ENCODE results near the gene GARIN5A.

The GARIN5A gene

DNA sequence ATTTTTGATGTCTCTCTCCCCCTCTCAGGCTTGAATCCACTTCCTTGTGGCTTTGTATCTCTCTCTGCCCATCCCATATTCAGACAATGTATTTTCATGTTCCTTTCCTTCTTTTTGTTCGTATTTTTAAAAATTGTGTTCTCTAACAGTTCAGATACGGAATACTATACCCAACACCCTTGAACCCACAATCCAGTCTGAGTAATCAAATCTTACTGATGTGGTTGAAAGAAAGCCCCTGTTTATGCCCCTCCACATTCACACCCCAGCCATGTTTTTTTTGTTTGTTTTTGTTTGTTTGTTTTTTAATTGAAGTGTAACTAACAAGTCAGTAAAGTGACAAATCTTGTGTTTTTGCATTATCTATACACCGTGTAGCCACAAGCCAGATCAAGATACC is 56.5 kb downstream of the GARIN5A start:
- no peak overlapping the region for H3K4me3 ChIP-seq (ENCODE audit: control insufficient read depth in 1 of 7, extremely low read depth in 1 of 7, insufficient read depth in 4 of 7, low read depth in 2 of 7, low read length in 6 of 7)
- H3K36me3 ChIP-seq (ENCODE audit: control insufficient read depth in 4 of 4, insufficient read depth in 4 of 4, low read length in 3 of 4): peaks cover 0 to 6% (median 0%) of the 10 kb centered on the region in 4 experiments
- H3K27me3 ChIP-seq (replicated peaks in 2 of 5; ENCODE audit: control insufficient read depth in 4 of 5, insufficient read depth in 5 of 5, low read length in 4 of 5): peaks cover 0 to 26% (median 8%) of the 10 kb centered on the region in 5 experiments
- 0% methylated on average over 1 of the region's 3 CpGs for WGBS (ENCODE audit: insufficient coverage)
- H3K27ac ChIP-seq (ENCODE audit: insufficient read depth in 1 of 2, low read depth in 1 of 2, low read length in 2 of 2, poor library complexity in 1 of 2, severe bottlenecking in 2 of 2): no peak overlapping the region
- DNase-seq: no peak
- POLR2A ChIA-PET: no interaction called here
- H3K4me1 ChIP-seq (ENCODE audit: control extremely low read depth in 1 of 4, control insufficient read depth in 4 of 4, insufficient read depth in 4 of 4, low read length in 3 of 4): peaks cover 0 to 38% (median 29%) of the 10 kb centered on the region in 4 experiments
- CTCF ChIA-PET: interaction anchor here (1.3 kb wide), 1 partner anchor 49 kb away, joined by 3 read pairs; no protein-coding TSS in a partner anchor
- H3K9me3 ChIP-seq (ENCODE audit: control extremely low read depth in 1 of 5, control insufficient read depth in 4 of 5, insufficient read depth in 2 of 5, low read depth in 1 of 5, low read length in 4 of 5): no peaks in the 10 kb centered on the region

DNA sequence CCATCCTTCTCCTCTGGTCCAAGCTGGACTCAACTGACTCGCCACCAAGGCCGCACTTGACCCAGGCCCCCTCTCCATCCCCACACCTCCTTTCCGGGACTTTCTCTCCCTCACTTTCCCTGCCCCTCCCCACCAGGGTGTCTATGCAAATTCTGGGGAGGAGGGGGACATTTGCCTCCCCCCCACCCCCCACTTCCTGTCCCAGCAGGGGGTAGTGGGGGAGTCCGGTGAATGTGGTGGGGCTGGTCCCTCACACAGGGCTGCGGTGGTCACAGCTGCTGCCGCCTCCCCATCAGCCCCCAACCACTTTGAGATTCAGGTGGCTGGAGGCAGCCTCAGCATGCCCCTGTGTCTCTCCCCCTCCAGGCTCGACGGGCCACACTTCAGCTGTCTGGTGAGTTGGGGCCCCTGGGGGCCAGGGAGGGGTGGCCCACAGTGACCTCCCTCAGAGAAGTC is 57.0 kb downstream of the GARIN5A start:
- Histone ChIP-seq H3K9me3 (ENCODE audit: control extremely low read depth in 1 of 5, control insufficient read depth in 4 of 5, insufficient read depth in 2 of 5, low read depth in 1 of 5, low read length in 4 of 5) (no peaks in the 10 kb centered on the region), H3K27me3 (replicated peaks in 2 of 5; ENCODE audit: control insufficient read depth in 4 of 5, insufficient read depth in 5 of 5, low read length in 4 of 5) (peaks cover 0 to 26% (median 8%) of the 10 kb centered on the region in 5 experiments), H3K4me3 (ENCODE audit: control insufficient read depth in 1 of 7, extremely low read depth in 1 of 7, insufficient read depth in 4 of 7, low read depth in 2 of 7, low read length in 6 of 7) (peak overlapping the region in 1 of 7 experiments; percentile 22), H3K4me1 (ENCODE audit: control extremely low read depth in 1 of 4, control insufficient read depth in 4 of 4, insufficient read depth in 4 of 4, low read length in 3 of 4) (peaks cover 0 to 43% (median 33%) of the 10 kb centered on the region in 4 experiments), H3K27ac (ENCODE audit: insufficient read depth in 1 of 2, low read depth in 1 of 2, low read length in 2 of 2, poor library complexity in 1 of 2, severe bottlenecking in 2 of 2) (no peak overlapping the region), H3K36me3 (ENCODE audit: control insufficient read depth in 4 of 4, insufficient read depth in 4 of 4, low read length in 3 of 4) (peaks cover 0 to 8% (median 0%) of the 10 kb centered on the region in 4 experiments)
- WGBS (ENCODE audit: insufficient coverage): 26% methylated on average over 4 of the region's 8 CpGs
- ChIA-PET CTCF (interaction anchor here (1.3 kb wide), 1 partner anchor 49 kb away, joined by 3 read pairs; no protein-coding TSS in a partner anchor), POLR2A (interaction anchor here (0.6 kb wide), 1 partner anchor 20 kb away, joined by 3 read pairs; no protein-coding TSS in a partner anchor)
- DNase-seq: peak in 1 of 3 donors; percentile 8

DNA sequence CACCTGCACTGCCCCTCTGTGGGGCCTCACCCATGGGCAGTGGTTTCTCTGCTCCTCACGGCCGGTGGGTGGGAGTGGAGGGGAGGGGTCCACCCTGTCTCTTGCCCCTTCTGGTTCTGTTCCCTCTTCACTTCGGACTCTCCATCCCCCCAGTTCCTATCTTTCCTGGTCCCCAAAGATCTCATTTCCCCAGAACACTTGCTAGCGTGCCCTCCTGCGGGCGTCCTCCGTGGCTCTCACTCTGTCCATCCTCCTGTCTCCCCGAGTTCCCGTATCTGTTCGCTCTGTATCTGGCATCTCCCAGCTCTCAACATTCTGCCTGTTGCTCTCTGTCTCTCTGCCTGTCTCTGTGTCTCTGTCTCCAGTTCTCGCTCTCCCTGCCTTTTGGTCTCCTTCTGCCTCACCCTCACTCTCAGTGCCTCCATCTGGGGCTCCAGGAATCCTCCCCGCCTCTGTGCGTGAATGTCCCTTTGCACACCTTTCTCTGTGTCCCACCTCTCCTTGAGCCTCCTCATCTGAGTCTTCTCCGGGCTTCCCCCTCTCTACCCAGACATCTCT is 57.5 kb downstream of the GARIN5A start:
- peaks cover 0 to 26% (median 8%) of the 10 kb centered on the region in 5 experiments for H3K27me3 ChIP-seq (replicated peaks in 2 of 5; ENCODE audit: control insufficient read depth in 4 of 5, insufficient read depth in 5 of 5, low read length in 4 of 5)
- H3K4me3 ChIP-seq (ENCODE audit: control insufficient read depth in 1 of 7, extremely low read depth in 1 of 7, insufficient read depth in 4 of 7, low read depth in 2 of 7, low read length in 6 of 7): peak overlapping the region in 3 of 7 experiments; percentile 20 to 36 (median 22)
- WGBS (ENCODE audit: insufficient coverage): 18% methylated on average over 12 of the region's 14 CpGs
- no peaks in the 10 kb centered on the region for H3K9me3 ChIP-seq (ENCODE audit: control extremely low read depth in 1 of 5, control insufficient read depth in 4 of 5, insufficient read depth in 2 of 5, low read depth in 1 of 5, low read length in 4 of 5)
- DNase-seq: peak in 1 of 3 donors; percentile 11
- H3K4me1 ChIP-seq (ENCODE audit: control extremely low read depth in 1 of 4, control insufficient read depth in 4 of 4, insufficient read depth in 4 of 4, low read length in 3 of 4): peaks cover 0 to 45% (median 36%) of the 10 kb centered on the region in 4 experiments
- ChIA-PET CTCF (interaction anchor here (1.3 kb wide), 1 partner anchor 48 kb away, joined by 3 read pairs; no protein-coding TSS in a partner anchor), POLR2A (interaction anchor here (0.6 kb wide), 1 partner anchor 19 kb away, joined by 3 read pairs; no protein-coding TSS in a partner anchor)
- H3K36me3 ChIP-seq (ENCODE audit: control insufficient read depth in 4 of 4, insufficient read depth in 4 of 4, low read length in 3 of 4): peaks cover 0 to 13% (median 0%) of the 10 kb centered on the region in 4 experiments
- H3K27ac ChIP-seq (ENCODE audit: insufficient read depth in 1 of 2, low read depth in 1 of 2, low read length in 2 of 2, poor library complexity in 1 of 2, severe bottlenecking in 2 of 2): no peak overlapping the region

DNA sequence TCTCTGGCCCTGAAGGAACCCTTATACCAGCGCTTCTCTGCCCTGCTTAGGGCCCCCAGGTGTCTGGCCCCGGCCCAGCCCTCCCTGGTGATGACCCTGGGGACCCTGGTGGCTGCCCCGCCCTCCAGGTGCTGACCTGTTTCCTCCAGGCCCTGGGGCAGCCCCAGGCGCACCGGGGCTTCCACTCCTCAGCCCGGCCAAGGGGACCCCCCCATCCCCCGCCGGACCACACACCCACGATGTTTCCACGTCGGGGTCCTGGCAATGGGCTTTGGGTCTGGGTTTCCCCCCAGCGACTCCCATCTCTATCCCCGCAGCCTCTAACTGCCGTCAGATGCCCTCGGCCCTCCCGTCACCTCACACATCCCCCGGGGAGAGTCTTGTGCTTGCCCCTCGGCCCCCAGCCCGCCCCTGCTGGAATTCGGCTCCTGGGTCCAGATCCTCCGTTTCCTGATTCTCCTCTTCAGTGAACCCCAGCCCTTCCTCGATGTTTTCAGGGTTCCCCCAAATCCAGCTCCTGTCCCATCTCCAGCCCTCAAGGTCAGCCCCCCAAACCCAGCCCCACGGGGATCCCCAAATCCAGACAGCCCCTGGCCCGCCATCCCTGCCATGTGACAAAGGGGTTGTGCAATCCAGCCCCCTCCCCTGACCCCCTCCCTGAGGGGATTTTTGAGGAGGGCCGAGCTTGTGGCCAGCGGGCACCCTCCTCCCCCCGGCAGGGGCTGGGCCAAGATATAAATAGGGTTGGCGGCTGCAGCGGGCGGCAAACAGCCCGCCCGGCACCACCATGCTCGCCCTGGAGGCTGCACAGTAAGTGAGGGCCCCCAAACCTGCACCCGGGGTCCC is 58.2 kb downstream of the GARIN5A start, which contains the start of gene SPIB:
Gene SPIB (plus strand): TSS at position 763 of the 846 bp plus-strand sequence. CDS start 25 bp downstream, at position 788.
- peaks cover 0 to 26% (median 8%) of the 10 kb centered on the region in 5 experiments for H3K27me3 ChIP-seq (replicated peaks in 2 of 5; ENCODE audit: control insufficient read depth in 4 of 5, insufficient read depth in 5 of 5, low read length in 4 of 5)
- peaks cover 0 to 45% (median 36%) of the 10 kb centered on the region in 4 experiments for H3K4me1 ChIP-seq (ENCODE audit: control extremely low read depth in 1 of 4, control insufficient read depth in 4 of 4, insufficient read depth in 4 of 4, low read length in 3 of 4)
- H3K9me3 ChIP-seq (ENCODE audit: control extremely low read depth in 1 of 5, control insufficient read depth in 4 of 5, insufficient read depth in 2 of 5, low read depth in 1 of 5, low read length in 4 of 5): no peaks in the 10 kb centered on the region
- ChIA-PET POLR2A (no interaction called here), CTCF (no interaction called here)
- WGBS (ENCODE audit: insufficient coverage): 70% methylated on average over 21 of the region's 34 CpGs
- H3K4me3 ChIP-seq (ENCODE audit: control insufficient read depth in 1 of 7, extremely low read depth in 1 of 7, insufficient read depth in 4 of 7, low read depth in 2 of 7, low read length in 6 of 7): peak within 1 kb of the TSS in 3 of 7 experiments; percentile 20 to 36 (median 22)
- H3K27ac ChIP-seq (ENCODE audit: insufficient read depth in 1 of 2, low read depth in 1 of 2, low read length in 2 of 2, poor library complexity in 1 of 2, severe bottlenecking in 2 of 2): no peak within 1 kb of the TSS
- peak in 2 of 3 donors; percentile 25 to 29 for DNase-seq
- peaks cover 0 to 20% (median 0%) of the 10 kb centered on the region in 4 experiments for H3K36me3 ChIP-seq (ENCODE audit: control insufficient read depth in 4 of 4, insufficient read depth in 4 of 4, low read length in 3 of 4)

DNA sequence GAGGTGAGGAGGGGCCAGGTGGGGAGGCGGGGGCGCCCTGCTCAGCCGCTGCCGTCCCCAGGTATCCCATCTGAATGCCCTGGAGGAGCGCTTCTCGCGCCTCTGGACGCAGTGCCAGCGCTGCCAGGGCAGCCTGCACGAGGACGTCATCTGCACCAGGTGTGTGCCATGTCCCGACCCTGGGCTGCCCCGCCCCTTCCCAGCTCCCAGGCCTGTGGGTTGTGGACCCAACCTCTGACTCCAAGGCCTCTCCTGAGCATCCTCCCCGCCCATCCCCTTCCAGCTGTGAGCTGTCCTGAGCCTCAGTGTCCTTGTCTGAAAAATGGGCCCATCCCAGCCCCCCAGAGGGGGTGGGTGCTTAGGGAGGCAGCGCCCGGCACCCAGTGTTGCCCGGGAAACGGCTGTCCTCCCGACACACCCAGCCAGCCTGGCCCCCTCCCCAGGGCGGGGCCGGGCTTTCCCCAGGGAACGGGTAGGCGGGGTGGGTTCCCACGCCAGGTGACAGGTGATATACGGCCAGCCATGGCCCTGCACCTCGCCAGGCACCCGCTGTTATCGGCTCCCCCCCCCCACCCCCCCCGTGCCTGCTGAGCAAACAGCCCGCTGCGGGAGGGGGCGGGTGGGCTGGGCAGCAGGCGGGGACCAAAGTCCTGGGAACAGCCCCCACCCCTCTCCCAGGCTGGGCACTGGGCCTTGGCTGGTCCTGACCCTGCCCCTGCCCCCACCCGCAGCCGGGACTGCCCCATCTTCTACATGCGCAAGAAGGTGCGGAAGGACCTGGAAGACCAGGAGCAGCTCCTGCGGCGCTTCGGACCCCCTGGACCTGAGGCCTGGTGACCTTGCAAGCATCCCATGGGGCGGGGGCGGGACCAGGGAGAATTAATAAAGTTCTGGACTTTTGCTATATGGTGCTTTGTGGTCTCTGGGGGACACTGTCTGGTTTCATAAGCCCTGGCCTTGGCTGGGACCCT is 59.3 kb downstream of the GARIN5A start:
- ChIA-PET CTCF (no interaction called here), POLR2A (no interaction called here)
- DNase-seq: no peak
- 95% methylated on average over 20 of the region's 42 CpGs for WGBS (ENCODE audit: insufficient coverage)
- no peak overlapping the region for H3K27ac ChIP-seq (ENCODE audit: insufficient read depth in 1 of 2, low read depth in 1 of 2, low read length in 2 of 2, poor library complexity in 1 of 2, severe bottlenecking in 2 of 2)
- peaks cover 0 to 45% (median 36%) of the 10 kb centered on the region in 4 experiments for H3K4me1 ChIP-seq (ENCODE audit: control extremely low read depth in 1 of 4, control insufficient read depth in 4 of 4, insufficient read depth in 4 of 4, low read length in 3 of 4)
- peaks cover 0 to 26% (median 1%) of the 10 kb centered on the region in 4 experiments for H3K36me3 ChIP-seq (ENCODE audit: control insufficient read depth in 4 of 4, insufficient read depth in 4 of 4, low read length in 3 of 4)
- peaks cover 0 to 25% (median 8%) of the 10 kb centered on the region in 5 experiments for H3K27me3 ChIP-seq (replicated peaks in 2 of 5; ENCODE audit: control insufficient read depth in 4 of 5, insufficient read depth in 5 of 5, low read length in 4 of 5)
- H3K9me3 ChIP-seq (ENCODE audit: control extremely low read depth in 1 of 5, control insufficient read depth in 4 of 5, insufficient read depth in 2 of 5, low read depth in 1 of 5, low read length in 4 of 5): peaks cover 0 to under 1% (median 0%) of the 10 kb centered on the region in 5 experiments
- no peak overlapping the region for H3K4me3 ChIP-seq (ENCODE audit: control insufficient read depth in 1 of 7, extremely low read depth in 1 of 7, insufficient read depth in 4 of 7, low read depth in 2 of 7, low read length in 6 of 7)
